T-helper 1 cell (primary cell): ENCODE results near the gene LRRK1.

Source experiments
- DNase-seq, 5 donors: peaks; one replicate each; pipeline ENCODE4 v3.0.0-alpha.2; 2012 to 2020

Gene LRRK1

DNA sequence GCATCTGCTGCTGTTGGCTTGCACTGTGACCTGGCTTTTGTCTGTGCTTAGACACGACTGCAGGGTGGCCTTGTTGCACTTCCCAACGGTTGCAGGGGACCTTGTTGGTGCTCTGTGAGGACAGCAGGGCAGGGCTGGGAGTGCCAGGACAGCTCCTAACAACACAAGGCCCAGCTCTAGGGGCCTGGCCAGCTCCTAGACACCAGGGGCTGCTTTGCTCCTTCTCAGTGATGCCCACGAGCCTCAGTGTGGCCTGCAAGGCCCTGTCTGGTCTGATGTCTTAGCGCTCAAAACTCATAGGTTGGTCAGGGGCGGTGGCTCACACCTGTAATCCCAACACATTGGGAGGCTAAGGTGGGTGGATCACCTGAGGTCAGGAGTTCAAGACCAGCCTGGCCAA, 183.6 kb downstream of the LRRK1 start:
- DNase-seq: no peak

DNA sequence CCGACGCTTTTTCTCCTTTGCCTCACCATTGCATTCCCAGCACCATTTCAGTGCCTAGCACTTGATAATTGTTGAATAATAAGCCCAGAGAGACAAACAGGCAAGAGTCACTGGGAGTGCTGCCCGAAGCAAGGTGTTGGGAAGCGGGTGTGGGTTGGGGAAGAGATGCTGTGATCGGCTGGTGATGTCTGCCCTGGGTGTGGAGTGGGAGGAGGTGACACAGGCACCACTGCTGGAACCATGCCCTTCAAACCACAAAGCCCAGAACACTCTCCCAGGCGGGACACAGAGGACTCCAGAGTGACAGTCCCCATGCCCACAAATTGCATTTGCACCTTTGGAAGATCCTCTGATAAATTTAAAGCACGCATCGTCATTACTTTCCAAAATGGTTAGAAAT, 184.4 kb downstream of the LRRK1 start:
- no peak for DNase-seq

DNA sequence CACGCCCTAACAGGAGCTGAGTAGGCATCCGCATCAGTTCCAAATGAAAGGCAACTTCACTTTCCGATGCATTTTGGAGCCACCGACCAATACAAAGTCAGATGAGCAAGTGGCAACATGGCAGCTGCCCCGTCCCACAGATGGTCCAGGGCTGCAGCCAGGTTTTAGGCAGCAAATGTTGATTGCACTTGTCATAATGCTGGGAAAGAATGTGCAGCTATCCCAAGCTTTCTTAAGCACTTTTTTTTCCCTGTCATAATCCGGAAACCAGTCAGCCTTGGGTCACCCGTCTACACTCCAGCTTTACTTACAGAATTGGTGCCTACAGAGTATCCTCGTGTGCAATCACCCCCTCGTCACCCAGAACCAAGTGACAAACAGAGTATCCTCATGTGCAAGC, 185.0 kb downstream of the LRRK1 start:
- DNase-seq: no peak

DNA sequence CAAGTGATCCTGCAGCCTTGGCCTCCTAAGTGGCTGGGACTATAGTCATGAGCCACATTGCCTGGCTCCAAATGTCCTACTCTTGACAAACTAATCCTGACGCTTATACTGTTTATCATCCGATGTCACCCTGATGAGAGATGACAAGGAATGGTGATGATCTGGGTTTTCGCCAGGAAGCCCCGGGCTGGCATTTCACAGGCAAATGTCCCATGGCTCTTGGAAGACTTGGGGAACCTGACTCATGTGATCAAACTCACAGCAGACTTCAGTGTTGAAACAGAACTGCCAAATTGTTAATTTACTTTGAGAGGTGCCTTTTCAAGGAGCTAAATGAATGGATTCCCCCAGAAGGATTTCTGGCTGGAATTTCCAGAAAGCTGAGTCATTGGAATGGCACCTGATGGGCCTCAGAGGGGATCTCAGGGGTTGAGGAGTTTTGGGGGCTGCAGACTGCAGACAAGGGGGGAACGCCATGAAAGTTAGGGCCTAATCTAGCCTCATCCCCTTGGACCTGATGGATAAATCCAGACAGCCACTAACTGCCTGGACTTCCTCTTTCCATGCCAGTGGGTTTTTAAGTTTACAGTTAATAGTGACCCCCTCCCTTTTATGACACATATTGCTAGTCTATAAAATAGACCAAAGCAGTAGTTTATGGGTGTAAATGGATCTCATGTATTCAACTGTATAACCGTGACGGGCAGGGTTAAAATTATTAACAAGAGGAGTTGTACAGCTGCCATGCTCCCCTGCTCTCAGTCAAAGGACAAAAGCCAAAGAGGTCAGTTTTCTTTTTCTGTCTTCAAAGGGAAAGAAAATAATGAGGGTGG, 186.1 kb downstream of the LRRK1 start:
- no peak for DNase-seq

DNA sequence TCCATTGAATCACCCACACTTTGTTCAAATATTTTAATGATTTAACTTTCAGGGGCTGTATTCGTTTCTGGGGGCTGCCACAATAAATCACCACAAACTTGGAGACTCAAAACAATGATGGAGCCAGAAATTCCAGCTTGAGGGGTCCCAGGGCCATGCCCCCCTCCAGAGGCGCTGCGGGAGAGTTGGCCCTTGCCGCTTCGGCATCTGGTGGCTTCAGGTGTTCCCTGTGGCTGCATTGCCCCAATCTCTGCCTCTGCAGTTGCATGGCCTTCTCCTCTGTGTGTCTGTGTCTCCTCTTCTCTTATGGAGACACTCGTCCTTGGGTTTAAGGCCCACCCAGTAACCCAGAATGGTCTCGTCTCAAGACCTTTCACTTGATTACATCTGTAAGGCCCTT, 187.9 kb downstream of the LRRK1 start:
- no peak for DNase-seq

DNA sequence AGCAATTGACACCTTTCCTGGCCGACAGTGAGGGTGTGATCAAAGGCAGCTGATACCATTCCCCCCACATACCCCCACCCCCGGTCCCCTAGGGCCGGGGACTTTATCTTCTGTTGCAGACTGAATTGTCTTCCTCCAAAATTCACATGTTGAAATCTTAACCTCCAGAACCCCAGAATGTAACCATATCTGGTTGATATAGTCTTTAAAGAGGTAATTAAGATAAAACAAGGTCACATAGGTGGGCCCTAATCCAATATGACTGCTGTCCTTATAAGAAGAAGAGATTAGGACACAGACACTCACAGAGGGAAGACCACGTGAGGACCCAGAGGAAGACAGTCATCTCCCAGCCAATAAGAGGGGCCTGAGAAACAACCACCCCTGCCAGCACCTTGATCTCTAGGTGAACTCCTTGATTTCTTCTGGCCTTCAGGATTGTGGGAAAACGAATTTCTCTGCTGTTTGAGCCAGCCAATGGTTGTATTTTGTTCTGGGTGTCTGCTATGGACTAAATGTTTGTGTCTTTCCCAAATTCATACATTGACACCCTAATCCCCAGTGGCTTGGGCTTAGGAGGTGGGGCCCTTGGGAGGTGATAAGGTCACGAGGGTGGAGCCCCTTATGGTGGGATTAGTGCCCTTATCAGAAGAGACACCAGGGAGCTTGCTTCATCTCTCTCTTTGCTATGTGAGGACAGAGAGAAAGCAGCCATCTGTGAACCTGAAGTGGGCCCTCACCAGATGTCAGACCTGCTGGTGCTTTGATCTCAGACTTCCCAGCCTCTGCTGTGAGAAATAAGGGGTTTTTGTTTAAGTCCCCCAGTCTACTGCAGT, 188.7 kb downstream of the LRRK1 start:
- no peak for DNase-seq

DNA sequence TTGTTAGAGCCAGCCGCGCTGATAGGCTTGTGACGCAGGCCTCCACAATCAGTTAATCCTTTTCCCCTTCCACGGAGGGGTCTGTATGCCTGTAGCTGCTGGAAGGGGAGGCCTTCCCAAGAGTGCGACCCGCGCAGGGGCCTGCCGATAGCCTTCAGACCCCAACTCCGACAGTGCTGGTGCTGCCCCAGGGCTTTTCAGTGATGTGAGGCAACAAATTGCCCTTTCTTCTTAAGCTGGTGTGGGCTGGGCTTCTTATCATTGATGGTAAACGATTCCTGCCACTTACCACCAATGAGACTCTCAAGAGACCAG, 189.3 kb downstream of the LRRK1 start:
- DNase-seq: no peak

DNA sequence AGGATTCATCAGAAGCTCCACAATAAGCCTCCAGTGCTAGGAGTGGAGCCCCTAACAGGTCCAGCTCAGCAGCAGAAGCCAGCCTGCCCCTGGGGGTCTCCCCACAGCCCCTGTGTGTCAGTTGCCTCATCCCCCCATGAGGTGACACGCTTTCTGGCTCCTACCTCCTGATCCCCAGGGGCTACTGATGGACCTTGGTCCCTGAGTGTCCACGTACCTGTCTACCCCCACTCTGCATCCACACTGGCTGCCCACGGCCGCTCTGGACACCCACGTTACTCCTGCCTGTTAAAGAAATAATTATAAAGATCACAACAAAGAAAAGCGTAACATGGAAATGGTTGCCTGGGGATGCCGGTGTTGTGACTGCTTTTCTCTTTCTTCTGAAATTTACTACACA, 189.6 kb downstream of the LRRK1 start:
- no peak for DNase-seq

DNA sequence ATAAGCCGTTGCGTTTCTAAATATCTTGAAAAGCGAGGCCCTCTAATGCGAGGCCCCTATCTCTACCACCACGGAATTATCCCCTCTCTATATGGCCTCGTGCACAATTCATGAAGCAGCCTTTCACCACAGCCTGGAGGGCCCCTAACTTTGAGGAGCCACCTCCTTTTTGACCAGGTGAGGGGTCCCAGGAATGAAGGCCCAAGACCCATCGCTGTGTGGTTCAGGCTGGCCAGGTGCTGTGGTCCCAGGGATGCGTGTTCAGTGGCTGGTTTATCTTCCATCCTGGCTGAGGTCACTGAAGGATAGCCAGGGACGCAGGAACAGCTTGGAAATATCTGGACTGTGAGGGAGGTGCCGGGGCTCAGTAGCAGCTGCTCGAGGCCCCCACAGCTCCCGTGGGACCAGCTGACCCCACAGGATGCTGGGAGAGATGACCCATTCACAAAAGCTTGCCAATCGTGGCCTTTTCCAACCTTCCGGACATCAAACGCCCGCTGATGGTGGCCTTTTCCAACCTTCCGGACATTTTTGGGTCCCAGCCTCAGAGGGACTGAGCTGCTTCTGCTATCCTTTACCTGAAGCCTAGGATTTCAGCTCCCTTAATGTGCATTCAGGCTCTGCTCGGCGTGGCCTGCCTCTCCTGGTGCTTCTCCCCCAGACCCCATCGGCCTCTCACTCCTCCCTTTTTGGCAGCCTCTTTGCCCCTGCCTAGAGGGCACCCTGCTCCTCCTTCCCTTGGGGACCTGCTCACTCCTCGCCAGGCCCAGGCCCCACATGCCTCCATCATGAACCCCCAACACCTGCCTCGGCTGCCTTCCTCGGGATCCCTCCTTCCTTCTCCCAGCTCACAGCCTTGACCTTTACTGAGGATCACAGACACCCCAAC, 191.8 kb downstream of the LRRK1 start:
- DNase-seq: no peak

DNA sequence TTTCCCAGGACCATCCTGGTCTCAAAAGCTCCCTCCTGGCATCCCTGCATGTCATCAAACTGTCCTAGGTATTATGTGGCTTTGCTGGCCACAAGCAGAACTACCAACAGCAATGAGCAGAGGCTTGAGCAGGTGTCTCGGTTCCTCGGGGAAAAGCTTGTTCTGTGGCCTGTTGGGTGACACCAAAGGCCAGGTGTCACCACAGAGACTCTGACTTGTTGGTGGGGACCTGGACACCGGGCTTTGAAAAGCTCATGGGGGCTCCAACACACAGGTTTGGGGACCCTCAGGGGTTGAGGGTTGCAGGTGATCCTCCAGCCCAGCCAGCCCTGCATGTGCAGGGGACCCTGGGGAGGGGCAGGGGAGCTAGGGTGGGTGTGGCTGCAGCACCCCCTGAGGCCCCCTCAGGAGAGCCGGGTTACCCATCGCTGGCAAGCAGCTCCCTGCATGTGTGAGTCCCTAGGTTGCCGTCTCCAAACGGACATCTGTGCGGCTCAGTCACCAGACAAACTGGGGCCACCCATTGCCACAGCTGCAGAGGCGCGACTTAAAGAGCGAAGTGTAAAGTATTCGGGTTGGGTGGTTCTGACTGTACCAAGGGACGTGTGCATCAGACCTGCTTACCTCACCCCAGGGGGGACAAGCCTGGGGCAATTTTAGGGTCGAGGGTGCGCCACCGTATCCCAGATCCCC, 192.6 kb downstream of the LRRK1 start:
- DNase-seq: no peak

DNA sequence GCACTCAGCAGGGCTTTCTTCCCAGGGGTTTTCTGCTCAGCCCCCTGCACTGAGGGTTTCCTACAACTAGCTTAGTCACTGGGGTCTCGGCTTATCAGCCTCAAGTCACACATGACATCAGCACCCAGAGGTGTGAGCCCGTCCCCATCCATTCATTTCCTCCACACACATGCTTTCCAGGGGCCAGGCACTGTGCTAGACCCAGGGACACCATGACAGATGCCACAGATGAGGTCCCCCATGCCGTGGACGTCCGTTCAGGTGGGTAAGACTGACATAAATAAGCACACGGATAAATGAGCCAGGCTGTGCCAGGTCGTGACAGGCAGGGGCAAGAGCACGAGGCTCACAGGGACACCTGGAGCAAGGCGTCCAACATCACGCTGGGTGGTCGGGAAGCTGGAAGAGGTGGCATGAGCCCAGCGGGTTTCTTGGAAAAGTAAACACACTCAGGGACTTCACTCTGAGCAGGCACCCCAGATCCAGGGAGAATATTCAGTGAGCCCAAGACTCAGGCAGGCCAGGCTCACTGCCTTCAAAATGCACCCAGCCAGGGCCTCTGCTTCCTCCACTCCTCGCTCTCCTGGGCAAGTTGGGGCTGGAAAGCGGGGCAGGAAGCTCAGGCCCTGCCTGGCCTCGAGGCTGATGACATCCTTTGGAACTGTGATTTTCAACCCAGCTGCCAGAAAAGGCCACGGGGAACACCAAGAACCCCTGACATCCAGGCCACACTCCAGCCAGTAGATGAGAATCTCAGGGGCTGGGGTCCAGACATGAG, 193.4 kb downstream of the LRRK1 start:
- no peak for DNase-seq

DNA sequence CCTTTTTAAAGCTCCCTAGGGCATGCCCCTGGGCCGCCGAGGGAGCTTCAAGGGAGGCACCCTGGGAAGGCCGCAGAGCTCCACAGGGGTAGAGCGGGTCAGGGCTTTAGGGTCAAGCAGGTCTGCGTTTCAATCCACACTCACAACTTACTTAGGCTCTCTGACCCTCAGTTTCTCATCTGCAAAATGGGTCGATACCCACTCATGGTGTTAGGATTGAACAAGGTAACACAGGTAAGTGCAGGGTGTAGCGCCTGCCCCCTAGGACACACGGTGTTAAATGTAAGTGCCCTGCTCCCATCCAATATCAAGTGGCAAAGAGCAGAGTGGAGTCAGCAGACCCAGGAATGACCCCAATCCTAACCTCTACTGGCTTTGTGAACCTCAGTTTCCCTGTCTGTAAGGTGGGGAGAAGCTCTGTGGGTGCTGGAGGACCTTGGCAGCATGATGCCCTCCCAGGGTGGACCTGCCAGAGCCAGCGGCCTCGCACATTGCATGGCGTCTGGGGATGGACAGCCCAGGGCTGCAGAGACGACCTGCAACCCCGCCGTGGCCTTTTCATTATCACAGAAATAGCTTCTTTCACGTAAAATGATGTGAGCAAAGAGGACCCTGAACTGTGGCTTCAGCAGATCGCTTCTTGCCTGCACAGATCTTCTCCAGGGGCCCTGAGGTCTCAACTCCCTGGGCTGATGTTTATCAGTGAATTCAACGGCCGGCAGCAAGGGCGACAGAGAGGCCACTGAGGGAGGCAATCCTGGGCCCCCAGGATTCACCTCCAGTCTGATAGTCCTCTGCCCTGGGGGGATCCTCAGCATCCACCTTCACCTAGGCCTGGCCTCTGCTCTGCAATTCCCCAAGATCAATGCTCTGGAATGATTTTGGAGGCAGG, 194.2 kb downstream of the LRRK1 start:
- no peak for DNase-seq

DNA sequence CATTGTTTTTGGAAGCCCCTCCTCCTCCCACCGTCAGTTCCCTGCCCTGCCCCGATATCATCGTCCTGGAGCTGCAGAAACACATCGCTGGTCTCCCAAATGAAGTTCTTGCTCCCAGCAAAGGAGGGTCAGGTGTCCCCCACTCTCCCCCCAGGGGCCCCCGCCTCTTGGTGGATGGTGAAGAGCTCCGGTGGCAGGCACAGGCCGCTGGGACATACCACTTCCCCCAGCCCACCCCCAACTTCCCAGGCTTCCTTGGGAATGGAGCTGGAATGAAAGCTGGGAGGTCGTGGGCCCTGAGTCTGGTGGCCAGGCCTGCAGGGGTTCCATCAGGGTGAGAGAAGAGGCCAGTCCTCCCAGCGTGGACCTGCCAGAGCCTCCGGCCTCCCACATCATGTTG, 195.0 kb downstream of the LRRK1 start:
- DNase-seq: no peak

DNA sequence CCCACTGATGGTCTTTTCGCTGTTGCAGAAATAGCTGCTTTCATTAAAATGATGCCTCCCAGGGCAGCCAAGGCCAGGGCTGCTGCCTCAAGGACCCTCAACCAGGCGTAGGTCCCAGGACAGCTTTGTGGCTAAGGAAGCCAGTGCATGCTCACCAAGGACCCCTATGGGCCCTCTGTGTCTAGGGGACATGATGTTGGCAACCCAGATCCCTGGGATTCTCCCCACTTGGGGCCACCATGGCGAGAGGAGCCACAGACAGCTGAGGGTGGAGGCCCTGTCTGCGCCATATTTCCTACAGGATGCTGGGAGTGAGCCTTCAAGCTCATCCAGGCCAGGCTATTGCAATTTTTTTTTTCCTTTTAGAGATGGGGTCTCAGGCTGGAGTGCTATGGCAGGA, 195.5 kb downstream of the LRRK1 start:
- DNase-seq: no peak

DNA sequence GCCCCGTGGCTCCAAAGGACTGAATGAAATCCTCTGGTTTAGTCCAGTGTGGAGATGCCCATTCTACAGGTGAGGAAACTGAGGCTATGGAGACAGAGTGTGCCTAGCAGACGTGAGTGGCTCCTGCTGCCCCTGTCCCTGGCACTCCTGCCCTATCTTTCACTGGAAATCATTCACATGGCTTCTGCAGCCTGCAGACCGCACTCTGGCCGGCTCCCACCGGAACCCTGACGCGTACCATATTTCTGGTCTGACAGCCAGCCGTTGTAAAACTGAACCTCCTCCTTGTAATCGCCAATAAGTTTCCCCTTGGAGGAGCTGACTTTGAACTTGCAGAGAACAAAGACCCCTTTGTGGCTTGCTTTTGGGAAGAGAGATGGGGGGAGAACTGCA, 196.2 kb downstream of the LRRK1 start:
- no peak for DNase-seq

DNA sequence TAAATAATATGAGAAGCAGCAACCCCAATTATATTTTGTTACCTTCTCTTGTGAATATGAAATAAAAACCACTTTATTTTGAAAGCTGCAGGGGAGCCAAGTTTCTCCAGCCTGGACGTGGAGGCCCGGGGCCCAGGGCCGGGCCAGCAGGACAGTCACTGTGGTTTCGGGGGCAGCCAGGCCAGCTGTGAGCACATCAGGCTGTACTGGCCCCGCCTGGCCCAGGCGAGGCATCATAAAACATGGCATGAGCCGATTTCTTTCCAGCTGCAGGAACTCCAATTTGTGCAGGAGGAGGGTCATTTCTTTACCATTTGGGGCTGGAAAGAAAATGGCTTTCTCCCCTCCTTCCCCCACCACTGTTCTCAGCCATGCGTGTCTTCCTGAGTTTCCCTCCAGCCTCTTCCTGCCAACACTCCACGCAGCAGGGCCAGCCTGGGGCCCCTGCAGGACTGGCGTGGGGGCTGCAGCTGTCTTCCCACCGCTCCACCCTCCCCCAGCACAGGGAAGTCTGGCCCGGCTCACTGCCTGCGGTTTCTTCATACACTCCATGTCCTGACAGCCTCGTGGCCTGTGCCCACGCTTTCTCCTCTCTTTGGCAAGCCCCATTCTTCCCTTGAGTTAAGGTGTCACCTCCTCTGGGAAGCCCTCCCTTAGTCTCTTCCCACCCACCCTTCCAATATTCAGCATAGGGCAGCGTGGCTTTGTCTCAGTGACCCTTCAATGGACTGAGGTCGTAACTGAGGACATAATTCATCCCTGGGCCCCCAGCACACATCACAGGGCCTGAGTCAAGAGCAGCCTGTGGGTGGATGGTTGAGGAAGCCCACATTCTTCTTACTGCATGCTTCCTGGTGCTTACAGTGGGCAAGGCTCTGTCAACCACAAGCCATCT, 196.9 kb downstream of the LRRK1 start:
- no peak for DNase-seq

DNA sequence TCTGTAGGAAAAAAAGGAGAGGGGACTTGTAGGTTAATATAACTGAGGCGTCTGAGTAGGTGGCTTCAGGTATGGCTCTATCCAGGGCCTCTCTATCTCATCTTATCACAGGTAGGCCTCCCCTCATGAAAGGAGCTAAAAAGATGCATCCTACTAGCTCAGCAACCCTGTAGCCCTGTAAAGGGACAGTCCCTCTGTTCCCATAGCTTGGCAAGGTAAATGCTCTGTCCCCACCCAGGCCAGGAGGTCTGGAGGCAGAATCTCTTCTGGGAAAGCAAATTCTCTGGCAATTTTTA, 197.5 kb downstream of the LRRK1 start:
- DNase-seq: no peak

DNA sequence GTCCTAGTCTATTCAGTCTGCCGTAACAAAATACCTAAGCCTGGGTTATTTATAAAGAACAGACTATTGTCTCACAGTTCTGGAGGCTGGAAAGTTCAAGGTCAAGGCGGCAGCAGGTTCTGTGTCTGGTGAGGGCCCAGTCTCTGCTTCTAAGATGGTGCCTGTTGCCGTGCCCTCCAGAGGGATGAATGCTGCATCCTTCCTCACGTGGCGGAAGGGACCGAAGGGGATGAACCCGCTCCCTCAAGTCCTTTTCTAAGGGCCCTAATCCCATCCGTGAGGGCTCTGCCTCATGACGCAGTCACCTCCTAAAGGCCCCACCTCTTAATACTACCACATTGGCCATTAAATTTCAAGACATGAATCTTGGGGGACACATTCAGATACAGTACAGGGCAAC, 199.0 kb downstream of the LRRK1 start:
- no peak for DNase-seq

DNA sequence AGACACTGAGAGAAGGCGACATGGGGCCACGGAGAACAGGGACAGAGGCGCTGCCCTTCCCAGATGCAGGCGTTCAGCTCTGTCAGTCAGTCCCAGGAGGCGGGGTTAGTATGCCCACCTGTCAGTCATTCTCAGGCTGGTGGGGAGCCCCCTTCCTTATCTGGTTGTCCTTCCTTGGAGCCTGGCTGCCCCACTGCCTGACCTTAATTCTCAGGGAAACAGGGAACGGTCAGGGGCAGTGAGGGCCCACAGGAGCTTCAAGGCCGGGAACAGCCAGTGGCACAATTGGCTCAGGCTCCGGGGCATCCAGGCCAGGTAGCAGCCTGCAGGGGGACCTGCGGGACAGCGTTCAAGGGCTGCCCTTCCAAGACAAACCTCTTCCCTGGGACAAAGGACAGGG, 199.5 kb downstream of the LRRK1 start:
- DNase-seq: no peak

DNA sequence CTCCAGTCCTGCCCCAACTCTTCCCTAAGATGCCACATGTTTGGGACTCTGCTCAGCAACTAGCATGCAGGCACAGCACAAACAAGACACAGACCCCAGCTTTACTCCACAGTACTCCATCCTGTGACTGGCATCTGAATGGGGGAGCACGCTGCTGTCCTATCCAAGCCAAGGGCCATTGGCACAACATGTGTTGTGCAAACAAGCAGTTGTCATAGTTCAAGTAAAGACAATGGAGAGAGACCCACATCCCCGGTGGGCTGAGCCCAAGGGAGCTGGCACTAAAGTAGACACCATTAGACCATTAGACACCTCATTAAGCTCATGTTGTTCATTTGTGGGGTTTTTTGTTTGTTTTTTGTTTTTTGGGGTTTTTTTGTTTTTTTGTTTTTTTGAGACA, 200.0 kb downstream of the LRRK1 start:
- DNase-seq: no peak
